ENCODE results near the gene LRGUK.
"Not testable (repeated sequence)": the region's sequence is repeated elsewhere in the genome, so short reads cannot be mapped to it uniquely, and the experiment has no call there.

The LRGUK gene

DNA sequence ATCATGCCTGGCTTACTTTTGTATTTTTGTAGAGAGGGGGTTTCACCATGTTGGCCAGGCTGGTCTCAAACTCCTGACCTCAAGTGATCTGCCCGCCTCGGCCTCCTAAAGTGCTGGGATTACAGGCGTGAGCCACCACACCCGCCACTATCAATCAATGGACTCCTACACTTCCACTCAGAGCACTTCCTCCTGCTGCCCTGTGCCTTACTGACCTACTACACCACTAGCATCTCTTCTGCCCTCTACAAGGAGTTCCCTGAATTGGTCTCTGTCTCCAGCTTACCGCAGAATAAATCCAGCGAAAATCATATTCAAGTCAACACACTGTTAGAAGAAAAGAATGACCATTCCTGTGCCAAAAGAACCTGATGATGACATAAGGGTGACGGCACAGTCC lies 168.8 kb downstream of the LRGUK start:
- in situ Hi-C loops (cut with MboI; ENCODE audit: low sequenced_read_pairs) = not testable (repeated sequence)

DNA sequence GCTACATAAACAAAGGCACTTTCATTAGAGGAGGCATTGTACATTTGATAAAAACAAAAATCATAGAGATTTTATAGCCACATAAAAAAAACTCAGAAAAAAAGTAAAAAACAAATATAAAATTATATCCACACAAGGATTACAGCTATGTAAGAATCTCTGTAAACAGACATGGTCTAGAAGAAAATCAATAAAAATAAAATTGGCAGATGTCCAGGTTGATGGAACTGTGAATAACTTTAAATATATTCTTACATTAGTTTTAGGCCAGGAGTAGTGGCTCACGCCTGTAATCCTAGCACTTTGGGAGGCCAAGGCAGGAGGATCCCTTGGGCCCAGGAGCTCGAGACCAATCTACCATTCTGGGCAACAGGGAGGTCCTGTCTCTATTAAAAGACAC lies 170.3 kb downstream of the LRGUK start:
- in situ Hi-C loops (cut with MboI; ENCODE audit: low sequenced_read_pairs) = no loop called here

- in situ Hi-C loops (cut with MboI; ENCODE audit: low sequenced_read_pairs) = no loop called here
Observed at GRCh38 chr7:134298902-134299683, 172.0 kb downstream of the LRGUK start.

DNA sequence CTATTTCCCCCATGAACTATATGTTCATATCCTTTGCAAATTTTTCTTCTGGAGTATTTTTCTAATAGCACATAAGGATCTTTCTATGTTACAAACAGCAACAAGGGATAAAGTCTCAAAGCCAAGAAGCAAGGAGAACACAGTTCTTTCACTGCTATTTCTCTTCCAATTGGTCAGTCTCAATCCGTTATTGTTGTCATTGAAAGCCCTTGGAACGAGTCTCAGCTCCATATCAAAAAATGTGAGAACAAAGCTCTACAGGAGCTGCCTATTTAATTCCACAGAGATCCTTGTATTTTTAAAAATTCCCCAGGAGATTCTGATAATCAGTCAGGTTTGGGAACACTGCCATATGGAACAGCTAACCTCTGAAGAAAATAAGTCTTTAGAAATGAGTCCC lies 173.8 kb downstream of the LRGUK start:
- in situ Hi-C loops (cut with MboI; ENCODE audit: low sequenced_read_pairs) = no loop called here

- in situ Hi-C loops (cut with MboI; ENCODE audit: low sequenced_read_pairs) = no loop called here
Observed at GRCh38 chr7:134301592-134301991, 174.5 kb downstream of the LRGUK start.

GRCh38 chr7:134302120-134302519 lies 175.0 kb downstream of the LRGUK start:
- in situ Hi-C loops (cut with MboI; ENCODE audit: low sequenced_read_pairs) = no loop called here

GRCh38 chr7:134307320-134307719 lies 180.2 kb downstream of the LRGUK start:
- in situ Hi-C loops (cut with MboI; ENCODE audit: low sequenced_read_pairs) = no loop called here

DNA sequence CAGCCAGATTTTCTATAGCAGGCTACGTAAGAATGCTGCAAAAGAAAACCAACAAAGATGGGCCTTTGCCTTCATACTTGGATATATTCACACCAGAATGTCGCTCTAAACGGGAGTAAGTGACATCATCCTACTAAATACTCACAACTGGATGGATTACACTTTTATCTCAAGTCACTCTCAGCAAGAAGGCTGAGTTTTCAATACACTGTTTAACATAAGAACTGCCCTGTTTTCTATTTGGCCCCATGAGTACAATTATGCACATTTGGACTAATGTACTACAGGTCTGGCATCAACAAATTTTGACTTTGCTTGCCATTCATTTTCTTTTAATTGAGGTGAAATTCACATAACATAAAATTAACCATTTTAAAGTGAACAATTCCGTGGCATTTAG lies 181.4 kb downstream of the LRGUK start:
- in situ Hi-C loops (cut with MboI; ENCODE audit: low sequenced_read_pairs) = no loop called here

- in situ Hi-C loops (cut with MboI; ENCODE audit: low sequenced_read_pairs) = no loop called here
Observed at GRCh38 chr7:134311807-134312206, 184.7 kb downstream of the LRGUK start.

GRCh38 chr7:134312717-134313116 lies 185.6 kb downstream of the LRGUK start:
- in situ Hi-C loops (cut with MboI; ENCODE audit: low sequenced_read_pairs) = no loop called here

GRCh38 chr7:134313543-134313942 lies 186.4 kb downstream of the LRGUK start:
- in situ Hi-C loops (cut with MboI; ENCODE audit: low sequenced_read_pairs) = no loop called here
